ENCODE data around the gene OR51I1.

The OR51I1 gene

DNA sequence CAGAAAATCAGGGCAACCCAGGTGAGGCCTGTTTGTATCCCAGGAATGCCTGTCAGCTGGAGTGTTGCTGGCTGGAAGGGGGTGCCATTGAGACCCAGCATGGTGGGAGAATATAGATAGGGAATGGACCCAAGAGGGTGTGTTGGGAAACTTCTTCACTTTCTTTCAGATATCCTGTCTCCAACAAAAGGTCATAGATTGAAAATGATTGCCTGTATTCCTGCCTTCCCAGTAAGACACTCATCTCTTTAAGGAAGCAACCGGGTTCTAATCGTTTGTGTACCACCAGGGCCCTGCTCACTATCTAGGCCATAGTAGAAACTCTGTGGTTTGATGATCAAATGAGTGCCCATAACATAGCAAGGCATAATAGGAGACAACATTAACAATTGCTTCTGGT is at the start of gene OR51I1:
Gene OR51I1 (minus strand): TSS at position 101 of the 400 bp plus-strand sequence. CDS start 0 bp downstream, at position 101.
- CTCF ChIA-PET, result no interaction called here
- TF ChIP-seq BHLHE40 (IDR thresholded peaks at IDR 0.05; ENCODE audit: borderline replicate concordance) (no peak), NFRKB (IDR thresholded peaks at IDR 0.05) (no peak), FOXA1 (IDR thresholded peaks at IDR 0.05) (no peak), CTBP1 (IDR thresholded peaks at IDR 0.05; ENCODE audit: borderline replicate concordance) (no peak), SUZ12 (IDR thresholded peaks at IDR 0.05) (no peak), L3MBTL2 (conservative IDR thresholded peaks at IDR 0.05) (no peak), FOXK2 (IDR thresholded peaks at IDR 0.05) (no peak), TARDBP (IDR thresholded peaks at IDR 0.05) (no peak), LEF1 (IDR thresholded peaks at IDR 0.05; ENCODE audit: borderline replicate concordance) (no peak), HDGF (IDR thresholded peaks at IDR 0.05; ENCODE audit: borderline replicate concordance) (no peak), ARNT (IDR thresholded peaks at IDR 0.05) (no peak), ZNF384 (IDR thresholded peaks at IDR 0.05) (no peak), ELF4 (IDR thresholded peaks at IDR 0.05) (no peak), SP1 (IDR thresholded peaks at IDR 0.05) (no peak), FOXM1 (IDR thresholded peaks at IDR 0.05; ENCODE audit: borderline replicate concordance) (no peak)
- TF ChIP-seq, protein P1, sequence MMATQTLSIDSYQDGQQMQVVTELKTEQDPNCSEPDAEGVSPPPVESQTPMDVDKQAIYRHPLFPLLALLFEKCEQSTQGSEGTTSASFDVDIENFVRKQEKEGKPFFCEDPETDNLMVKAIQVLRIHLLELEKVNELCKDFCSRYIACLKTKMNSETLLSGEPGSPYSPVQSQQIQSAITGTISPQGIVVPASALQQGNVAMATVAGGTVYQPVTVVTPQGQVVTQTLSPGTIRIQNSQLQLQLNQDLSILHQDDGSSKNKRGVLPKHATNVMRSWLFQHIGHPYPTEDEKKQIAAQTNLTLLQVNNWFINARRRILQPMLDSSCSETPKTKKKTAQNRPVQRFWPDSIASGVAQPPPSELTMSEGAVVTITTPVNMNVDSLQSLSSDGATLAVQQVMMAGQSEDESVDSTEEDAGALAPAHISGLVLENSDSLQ (IDR thresholded peaks at IDR 0.05), result no peak
- no peak for DNase-seq (ENCODE audit: extremely low spot score)
- POLR2A ChIA-PET, result no interaction called here

DNA sequence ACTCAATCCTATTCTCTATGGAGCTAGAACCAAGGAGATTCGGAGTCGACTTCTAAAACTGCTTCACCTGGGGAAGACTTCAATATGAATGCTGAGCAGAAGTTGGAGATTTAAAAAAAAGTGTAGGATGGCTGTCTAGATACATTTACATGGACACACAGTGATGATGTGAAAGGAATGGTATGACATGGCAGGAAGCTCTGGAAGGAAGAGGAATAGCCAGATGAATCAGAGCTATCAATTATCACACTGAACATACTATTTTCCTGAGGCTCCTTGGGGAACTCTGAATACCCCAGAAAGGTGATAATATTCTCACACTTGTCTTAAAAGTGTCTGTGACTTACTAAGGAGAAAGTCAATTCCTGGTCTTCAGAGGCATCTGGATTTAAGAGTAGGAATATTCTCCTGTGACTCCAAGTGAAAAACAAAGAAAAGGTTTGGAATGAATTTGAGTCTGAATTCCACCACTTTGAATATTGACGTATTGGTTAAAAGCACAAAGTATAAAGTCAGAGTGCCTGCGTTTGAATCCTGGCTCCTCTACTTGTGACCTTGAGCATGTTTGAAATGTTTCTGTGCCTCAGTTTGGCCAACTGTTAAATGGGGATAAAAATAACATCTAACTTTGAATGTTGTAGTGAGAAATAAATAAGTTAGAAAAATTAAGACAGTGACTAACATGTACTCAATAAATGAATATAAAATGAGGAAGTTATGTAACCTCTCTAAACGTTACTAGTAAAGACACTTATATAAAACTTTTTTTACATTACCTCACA is 48.5 kb upstream of the OR51I1 start:
- ChIA-PET CTCF (no interaction called here), POLR2A (no interaction called here)
- no peak for DNase-seq (ENCODE audit: extremely low spot score)
- TF ChIP-seq TARDBP (IDR thresholded peaks at IDR 0.05), result no peak
- no peak for TF ChIP-seq HDGF (IDR thresholded peaks at IDR 0.05; ENCODE audit: borderline replicate concordance)
- no peak for TF ChIP-seq NFRKB (IDR thresholded peaks at IDR 0.05)
- no peak for TF ChIP-seq BHLHE40 (IDR thresholded peaks at IDR 0.05; ENCODE audit: borderline replicate concordance)
- TF ChIP-seq FOXA1 (IDR thresholded peaks at IDR 0.05), result no peak
- no peak for TF ChIP-seq ELF4 (IDR thresholded peaks at IDR 0.05)
- TF ChIP-seq, protein P1 (IDR thresholded peaks at IDR 0.05), result no peak
- TF ChIP-seq CTBP1 (IDR thresholded peaks at IDR 0.05; ENCODE audit: borderline replicate concordance), result no peak
- no peak for TF ChIP-seq LEF1 (IDR thresholded peaks at IDR 0.05; ENCODE audit: borderline replicate concordance)
- TF ChIP-seq L3MBTL2 (conservative IDR thresholded peaks at IDR 0.05), result no peak
- no peak for TF ChIP-seq SUZ12 (IDR thresholded peaks at IDR 0.05)
- no peak for TF ChIP-seq FOXM1 (IDR thresholded peaks at IDR 0.05; ENCODE audit: borderline replicate concordance)
- TF ChIP-seq SP1 (IDR thresholded peaks at IDR 0.05), result no peak
- no peak for TF ChIP-seq ARNT (IDR thresholded peaks at IDR 0.05)
- no peak for TF ChIP-seq ZNF384 (IDR thresholded peaks at IDR 0.05)
- no peak for TF ChIP-seq FOXK2 (IDR thresholded peaks at IDR 0.05)

GRCh38 chr11:5488798-5489399 is 47.6 kb upstream of the OR51I1 start:
- TF ChIP-seq ZNF384 (IDR thresholded peaks at IDR 0.05) (no peak), LEF1 (IDR thresholded peaks at IDR 0.05; ENCODE audit: borderline replicate concordance) (no peak), FOXA1 (IDR thresholded peaks at IDR 0.05) (no peak), ARNT (IDR thresholded peaks at IDR 0.05) (no peak), L3MBTL2 (conservative IDR thresholded peaks at IDR 0.05) (no peak), TARDBP (IDR thresholded peaks at IDR 0.05) (no peak), NFRKB (IDR thresholded peaks at IDR 0.05) (no peak), CTBP1 (IDR thresholded peaks at IDR 0.05; ENCODE audit: borderline replicate concordance) (no peak), BHLHE40 (IDR thresholded peaks at IDR 0.05; ENCODE audit: borderline replicate concordance) (no peak)
- no peak for DNase-seq (ENCODE audit: extremely low spot score)
- ChIA-PET CTCF (no interaction called here), POLR2A (no interaction called here)

- DNase-seq (ENCODE audit: extremely low spot score), result no peak
- TF ChIP-seq FOXM1 (IDR thresholded peaks at IDR 0.05; ENCODE audit: borderline replicate concordance), result no peak
- no peak for TF ChIP-seq NFRKB (IDR thresholded peaks at IDR 0.05)
- no peak for TF ChIP-seq FOXK2 (IDR thresholded peaks at IDR 0.05)
- TF ChIP-seq HDGF (IDR thresholded peaks at IDR 0.05; ENCODE audit: borderline replicate concordance), result no peak
- TF ChIP-seq L3MBTL2 (conservative IDR thresholded peaks at IDR 0.05), result no peak
- TF ChIP-seq ELF4 (IDR thresholded peaks at IDR 0.05), result no peak
- TF ChIP-seq SP1 (IDR thresholded peaks at IDR 0.05), result no peak
- no peak for TF ChIP-seq BHLHE40 (IDR thresholded peaks at IDR 0.05; ENCODE audit: borderline replicate concordance)
- TF ChIP-seq, protein P1 (IDR thresholded peaks at IDR 0.05), result no peak
- no peak for TF ChIP-seq SUZ12 (IDR thresholded peaks at IDR 0.05)
- no peak for TF ChIP-seq CTBP1 (IDR thresholded peaks at IDR 0.05; ENCODE audit: borderline replicate concordance)
- no peak for TF ChIP-seq TARDBP (IDR thresholded peaks at IDR 0.05)
- CTCF ChIA-PET, result no interaction called here
- POLR2A ChIA-PET, result no interaction called here
Observed at GRCh38 chr11:5488385-5488784, 47.1 kb upstream of the OR51I1 start, which contains the start of gene OR52D1. Gene OR52D1, plus strand, starts transcription at chr11:5488685. Its CDS starts 22 bp downstream, at chr11:5488707.

DNA sequence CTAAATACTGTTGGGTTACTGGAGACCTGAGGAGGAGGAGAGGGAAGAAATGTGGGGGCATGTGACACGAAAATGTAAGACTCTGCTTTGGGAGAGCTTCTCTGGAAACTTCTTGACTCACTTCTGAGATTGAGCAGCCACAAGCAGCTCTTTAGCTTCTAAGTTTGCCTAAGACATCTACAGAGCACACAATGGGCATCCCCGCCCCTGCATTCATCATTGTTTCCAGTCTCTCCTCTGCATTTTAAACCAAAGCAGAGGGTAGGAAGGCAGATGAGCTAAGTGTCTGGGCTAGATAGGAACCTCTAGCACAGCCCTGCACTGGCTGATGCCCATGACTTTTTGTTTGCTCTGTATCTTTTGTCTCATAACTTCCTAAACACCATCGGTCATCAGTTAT is 45.1 kb upstream of the OR51I1 start:
- TF ChIP-seq TARDBP (IDR thresholded peaks at IDR 0.05) (no peak), BHLHE40 (IDR thresholded peaks at IDR 0.05; ENCODE audit: borderline replicate concordance) (no peak), FOXM1 (IDR thresholded peaks at IDR 0.05; ENCODE audit: borderline replicate concordance) (no peak), FOXK2 (IDR thresholded peaks at IDR 0.05) (no peak), LEF1 (IDR thresholded peaks at IDR 0.05; ENCODE audit: borderline replicate concordance) (no peak), ARNT (IDR thresholded peaks at IDR 0.05) (no peak), SP1 (IDR thresholded peaks at IDR 0.05) (no peak), ELF4 (IDR thresholded peaks at IDR 0.05) (no peak), SUZ12 (IDR thresholded peaks at IDR 0.05) (no peak), ZNF384 (IDR thresholded peaks at IDR 0.05) (no peak), FOXA1 (IDR thresholded peaks at IDR 0.05) (no peak)
- TF ChIP-seq, protein P1 (IDR thresholded peaks at IDR 0.05), result no peak
- CTCF ChIA-PET, result no interaction called here
- no peak for DNase-seq (ENCODE audit: extremely low spot score)
- POLR2A ChIA-PET, result no interaction called here

Data from HEK293T (cell line).